GM11168 (cell line): ENCODE measurements around the gene SLC8A2.

Experiments used
- in situ Hi-C: fragments of 300-500 bp; cut with MboI; formaldehyde crosslinking; loops from one replicate; pipeline ENCODE4 v1.12.0; 2022; ENCODE audit warnings: low sequenced_read_pairs; ENCODE audit not compliant: unreplicated experiment

SLC8A2 gene

GRCh38 chr19:47435196-47435595 lies 36.5 kb downstream of the SLC8A2 start:
- in situ Hi-C loops = loop anchor here (5.0 kb wide), 2 partner anchors 37 to 257 kb away; partner anchors contain the start of gene SLC8A2

GRCh38 chr19:47434088-47434487 lies 37.6 kb downstream of the SLC8A2 start:
- in situ Hi-C loops = no loop called here

- in situ Hi-C loops = no loop called here
These were observed 38.6 kb downstream of the SLC8A2 start for GRCh38 chr19:47433121-47433520.

GRCh38 chr19:47432499-47432898 lies 39.2 kb downstream of the SLC8A2 start:
- in situ Hi-C loops = no loop called here

- in situ Hi-C loops = no loop called here
These were observed 39.6 kb downstream of the SLC8A2 start for GRCh38 chr19:47432091-47432490.

GRCh38 chr19:47430041-47430802 lies 41.5 kb downstream of the SLC8A2 start:
- in situ Hi-C loops = no loop called here

GRCh38 chr19:47429140-47429793 lies 42.4 kb downstream of the SLC8A2 start:
- in situ Hi-C loops = no loop called here

GRCh38 chr19:47428177-47428894 lies 43.4 kb downstream of the SLC8A2 start:
- in situ Hi-C loops = no loop called here

GRCh38 chr19:47427241-47428176 lies 44.2 kb downstream of the SLC8A2 start:
- in situ Hi-C loops = no loop called here

- in situ Hi-C loops = no loop called here
These were observed 48.4 kb downstream of the SLC8A2 start for GRCh38 chr19:47423203-47423882.

- in situ Hi-C loops = no loop called here
These were observed 49.1 kb downstream of the SLC8A2 start for GRCh38 chr19:47422417-47423163.

GRCh38 chr19:47421844-47422395 lies 49.8 kb downstream of the SLC8A2 start:
- in situ Hi-C loops = no loop called here

- in situ Hi-C loops = no loop called here
These were observed 50.4 kb downstream of the SLC8A2 start for GRCh38 chr19:47421244-47421786.

- in situ Hi-C loops = no loop called here
These were observed 51.9 kb downstream of the SLC8A2 start for GRCh38 chr19:47419789-47420188.

GRCh38 chr19:47419030-47419783 lies 52.5 kb downstream of the SLC8A2 start, which contains the start of gene MEIS3:
Gene MEIS3, minus strand, starts transcription at chr19:47419527. Its CDS starts 446 bp downstream, at chr19:47419081.
- in situ Hi-C loops = no loop called here

- in situ Hi-C loops = no loop called here
These were observed 53.0 kb downstream of the SLC8A2 start for GRCh38 chr19:47418692-47419029.
